MCF 10A (cell line): ENCODE measurements around the gene PCDHA10. TPM values are rescaled to one million over a fixed set of nuclear protein-coding genes. Genes with fewer than 3 reads are reported as not detected.
"Not testable (repeated sequence)": the region's sequence is repeated elsewhere in the genome, so short reads cannot be mapped to it uniquely, and the experiment has no call there.

ENCODE experiments used
- BruUV-seq: library from RNA; stranded (reverse); fragments of 400-500 nt; replicated peaks from 2 replicates; lab custom pipeline; 2021; lab: Mats Ljungman, UMichigan
- CTCF ChIA-PET: fragments of 300-600 bp; sonication (Branson Sonifier 250); formaldehyde crosslinking; extraction: SDS; loops from one replicate; lab custom pipeline; 2021; ENCODE audit warnings: antibody characterized with exemption, inconsistent platforms; lab: Yijun Ruan, JAX
- POLR2A ChIA-PET: fragments of 300-600, 350-650 bp; sonication (Branson Sonifier 250); formaldehyde crosslinking; extraction: SDS; loops from one replicate; lab custom pipeline; 2020; ENCODE audit warnings: antibody characterized with exemption, inconsistent platforms; lab: Yijun Ruan, JAX
- DNase-seq: peaks from one replicate; pipeline ENCODE4 v3.0.0-alpha.2; 2018; ENCODE audit not compliant: unreplicated experiment
- H3K27ac Mint-ChIP-seq: one replicate; pipeline ENCODE4 v1.8.0; 2022; ENCODE audit warnings: mild to moderate bottlenecking, low read depth, mixed read lengths; ENCODE audit not compliant: unreplicated experiment
- H3K27me3 Mint-ChIP-seq: one replicate; pipeline ENCODE4 v1.8.0; 2022; ENCODE audit warnings: mixed read lengths; ENCODE audit not compliant: insufficient read depth, unreplicated experiment
- H3K36me3 Mint-ChIP-seq: one replicate; pipeline ENCODE4 v1.8.0; 2022; ENCODE audit warnings: mild to moderate bottlenecking, moderate library complexity, mixed read lengths; ENCODE audit not compliant: insufficient read depth, unreplicated experiment
- H3K4me1 Mint-ChIP-seq: one replicate; pipeline ENCODE4 v1.8.0; 2022; ENCODE audit warnings: mixed read lengths; ENCODE audit not compliant: insufficient read depth, unreplicated experiment
- H3K4me3 Mint-ChIP-seq: one replicate; pipeline ENCODE4 v1.8.0; 2022; ENCODE audit warnings: mild to moderate bottlenecking, moderate library complexity, mixed read lengths; ENCODE audit not compliant: unreplicated experiment
- H3K9me3 Mint-ChIP-seq: one replicate; pipeline ENCODE4 v1.8.0; 2022; ENCODE audit warnings: mixed read lengths; ENCODE audit not compliant: unreplicated experiment
- intact Hi-C: fragments of 100-400 bp; cut with micrococcal nuclease; formaldehyde crosslinking; loops from 2 replicates; pipeline ENCODE4 v1.14.1; 2022
- total RNA-seq: library from RNA; stranded (reverse); gene quantifications from 2 replicates; pipeline ENCODE4 v1.2.3, GENCODE V29; 2022
- TF ChIP-seq, protein P1 (sequence below): fragments of 200-600 bp; IDR thresholded peaks from one replicate; pipeline ENCODE4 v1.8.0; 2022; ENCODE audit warnings: antibody characterized with exemption, mild to moderate bottlenecking; ENCODE audit not compliant: unreplicated experiment

PCDHA10 gene
- total RNA-seq, 1 experiment from 2014 or later = 0.16 TPM

DNA sequence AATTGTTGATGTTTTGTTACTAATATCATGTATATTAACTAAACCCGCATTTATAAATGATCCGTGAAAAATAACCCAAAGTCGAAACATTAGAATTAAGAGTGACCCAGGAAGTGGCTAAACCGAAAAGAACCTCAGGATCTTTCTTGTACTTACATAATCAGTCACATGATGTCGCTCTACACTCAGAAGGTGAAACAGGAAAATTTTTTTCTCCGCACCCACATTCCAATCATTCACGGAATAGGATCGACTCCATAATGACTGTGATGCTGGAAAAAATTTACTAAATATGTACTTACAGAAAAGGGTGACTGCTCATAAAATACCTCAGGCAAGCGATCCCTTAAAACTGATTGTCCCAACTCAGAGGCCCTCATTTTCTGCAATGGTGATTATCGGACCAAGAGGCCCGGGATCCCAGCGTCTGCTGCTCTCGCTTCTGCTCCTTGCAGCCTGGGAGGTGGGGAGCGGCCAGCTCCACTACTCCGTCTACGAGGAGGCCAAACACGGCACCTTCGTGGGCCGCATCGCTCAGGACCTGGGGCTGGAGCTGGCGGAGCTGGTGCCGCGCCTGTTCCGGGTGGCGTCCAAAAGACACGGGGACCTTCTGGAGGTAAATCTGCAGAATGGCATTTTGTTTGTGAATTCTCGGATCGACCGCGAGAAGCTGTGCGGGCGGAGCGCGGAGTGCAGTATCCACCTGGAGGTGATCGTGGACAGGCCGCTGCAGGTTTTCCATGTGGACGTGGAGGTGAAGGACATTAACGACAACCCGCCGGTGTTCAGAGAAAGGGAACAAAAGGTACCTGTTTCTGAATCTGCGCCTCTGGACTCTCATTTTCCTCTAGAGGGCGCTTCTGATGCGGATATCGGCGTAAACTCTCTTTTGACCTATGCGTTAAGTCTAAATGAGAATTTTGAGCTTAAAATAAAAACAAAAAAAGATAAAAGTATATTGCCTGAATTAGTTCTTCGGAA, 19.7 kb downstream of the PCDHA10 start, which contains the start of gene PCDHA12:
PCDHA12 (plus strand) TSS at position 224 of the 981 bp plus-strand sequence; CDS start at position 389, 165 bp downstream.
- POLR2A ChIA-PET = interaction anchor here (0.6 to 4.6 kb wide), 26 partner anchors 13 to 421 kb away, joined by 3 to 179 read pairs (median 4); partner anchors contain the start of genes HARS1, HARS2, IK and NDUFA2
- Mint-ChIP-seq H3K4me3 (peak within 1 kb of the TSS; percentile 86), H3K9me3 (peaks cover 11% of the 10 kb centered on the region), H3K27me3 (no peaks in the 10 kb centered on the region), H3K36me3 (peaks cover 12% of the 10 kb centered on the region), H3K4me1 (peaks cover 4% of the 10 kb centered on the region), H3K27ac (peak within 1 kb of the TSS; percentile 92)
- intact Hi-C loops = loop anchor here (1.0 kb wide), 3 partner anchors 51 to 165 kb away; partner anchors contain the start of gene PCDHAC1
- CTCF ChIA-PET = interaction anchor here (0.6 to 5.9 kb wide), 63 partner anchors 9 to 1831 kb away, joined by 3 to 121 read pairs (median 4); partner anchors contain the start of genes HARS1, HARS2, PCDHA10 and PCDHA5
- BruUV-seq = TSS peak; percentile 79
- TF ChIP-seq, protein P1, sequence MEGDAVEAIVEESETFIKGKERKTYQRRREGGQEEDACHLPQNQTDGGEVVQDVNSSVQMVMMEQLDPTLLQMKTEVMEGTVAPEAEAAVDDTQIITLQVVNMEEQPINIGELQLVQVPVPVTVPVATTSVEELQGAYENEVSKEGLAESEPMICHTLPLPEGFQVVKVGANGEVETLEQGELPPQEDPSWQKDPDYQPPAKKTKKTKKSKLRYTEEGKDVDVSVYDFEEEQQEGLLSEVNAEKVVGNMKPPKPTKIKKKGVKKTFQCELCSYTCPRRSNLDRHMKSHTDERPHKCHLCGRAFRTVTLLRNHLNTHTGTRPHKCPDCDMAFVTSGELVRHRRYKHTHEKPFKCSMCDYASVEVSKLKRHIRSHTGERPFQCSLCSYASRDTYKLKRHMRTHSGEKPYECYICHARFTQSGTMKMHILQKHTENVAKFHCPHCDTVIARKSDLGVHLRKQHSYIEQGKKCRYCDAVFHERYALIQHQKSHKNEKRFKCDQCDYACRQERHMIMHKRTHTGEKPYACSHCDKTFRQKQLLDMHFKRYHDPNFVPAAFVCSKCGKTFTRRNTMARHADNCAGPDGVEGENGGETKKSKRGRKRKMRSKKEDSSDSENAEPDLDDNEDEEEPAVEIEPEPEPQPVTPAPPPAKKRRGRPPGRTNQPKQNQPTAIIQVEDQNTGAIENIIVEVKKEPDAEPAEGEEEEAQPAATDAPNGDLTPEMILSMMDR = peak; percentile 68
- peak; percentile 76 for DNase-seq

GRCh38 chr5:140876541-140877261, 21.0 kb downstream of the PCDHA10 start:
- Mint-ChIP-seq H3K36me3 (peaks cover 17% of the 10 kb centered on the region), H3K4me3 (peak overlapping the region; percentile 86), H3K9me3 (peaks cover 17% of the 10 kb centered on the region)
- CTCF ChIA-PET = interaction anchor here (1.1 to 5.9 kb wide), 12 partner anchors 11 to 186 kb away, joined by 3 to 121 read pairs (median 13); partner anchors contain the start of genes HARS1, HARS2, PCDHA10 and PCDHAC1
- BruUV-seq, intact Hi-C loops, H3K27ac Mint-ChIP-seq, H3K4me1 Mint-ChIP-seq, DNase-seq, H3K27me3 Mint-ChIP-seq: not testable (repeated sequence)
- POLR2A ChIA-PET = interaction anchor here (0.9 to 4.6 kb wide), 4 partner anchors 12 to 164 kb away, joined by 5 to 179 read pairs (median 33); partner anchors contain the start of gene PCDHAC1

- Mint-ChIP-seq H3K36me3 (peaks cover 18% of the 10 kb centered on the region), H3K4me3 (no peak overlapping the region), H3K4me1 (peaks cover 4% of the 10 kb centered on the region), H3K27ac (no peak overlapping the region), H3K9me3 (peaks cover 17% of the 10 kb centered on the region), H3K27me3 (no peaks in the 10 kb centered on the region)
- TF ChIP-seq, protein P1 = no peak
- no peak for DNase-seq
- intact Hi-C loops = no loop called here
- ChIA-PET POLR2A (interaction anchor here (0.9 kb wide), 1 partner anchor 125 kb away, joined by 5 read pairs; no protein-coding TSS in a partner anchor), CTCF (interaction anchor here (3.7 to 5.9 kb wide), 3 partner anchors 48 to 164 kb away, joined by 45 to 121 read pairs (median 80); partner anchors contain the start of gene PCDHAC1)
- BruUV-seq = no TSS peak
Observed at GRCh38 chr5:140877262-140877581, 21.5 kb downstream of the PCDHA10 start.

DNA sequence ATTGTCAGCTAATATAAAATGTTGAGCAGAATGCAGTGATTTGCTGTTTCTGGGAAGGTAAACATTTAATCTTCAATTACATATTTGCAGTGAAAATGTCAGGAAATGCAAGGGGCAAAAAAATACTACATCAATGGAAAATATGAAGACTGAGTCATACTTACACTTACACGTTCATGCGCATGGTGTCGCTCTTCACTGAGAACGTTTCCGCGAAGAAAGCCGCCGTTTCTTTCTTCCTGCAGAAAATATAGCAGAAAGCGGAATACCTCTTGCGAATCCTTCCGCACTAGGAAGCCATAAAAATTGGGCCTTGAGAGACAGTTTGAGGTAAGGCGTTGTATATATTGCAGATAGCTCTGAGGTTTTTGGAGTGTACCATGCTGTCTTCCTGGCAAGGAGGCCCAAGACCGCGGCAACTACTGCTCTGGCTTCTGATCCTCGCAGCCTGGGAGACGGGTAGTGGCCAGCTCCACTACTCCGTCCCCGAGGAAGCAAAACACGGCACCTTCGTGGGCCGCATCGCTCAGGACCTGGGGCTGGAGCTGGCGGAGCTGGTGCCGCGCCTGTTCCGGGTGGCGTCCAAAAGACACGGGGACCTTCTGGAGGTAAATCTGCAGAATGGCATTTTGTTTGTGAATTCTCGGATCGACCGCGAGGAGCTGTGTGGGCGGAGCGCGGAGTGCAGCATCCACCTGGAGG, 26.3 kb downstream of the PCDHA10 start, which contains the start of gene PCDHA13:
PCDHA13 (plus strand) TSS at position 236 of the 702 bp plus-strand sequence; CDS start at position 381, 145 bp downstream.
- POLR2A ChIA-PET = interaction anchor here (2.2 kb wide), 1 partner anchor 11 kb away, joined by 12 read pairs; no protein-coding TSS in a partner anchor
- TF ChIP-seq, protein P1 = no peak
- H3K4me1 Mint-ChIP-seq = no peaks in the 10 kb centered on the region
- peaks cover 6% of the 10 kb centered on the region for H3K36me3 Mint-ChIP-seq
- no peak within 1 kb of the TSS for H3K4me3 Mint-ChIP-seq
- intact Hi-C loops = no loop called here
- CTCF ChIA-PET = interaction anchor here (0.8 to 1.6 kb wide), 3 partner anchors 45 to 152 kb away, joined by 3 to 4 read pairs (median 3); no protein-coding TSS in a partner anchor
- no peak within 1 kb of the TSS for H3K27ac Mint-ChIP-seq
- DNase-seq = no peak
- H3K9me3 Mint-ChIP-seq = peaks cover 17% of the 10 kb centered on the region
- no TSS peak for BruUV-seq
- no peaks in the 10 kb centered on the region for H3K27me3 Mint-ChIP-seq
